ENCODE measurements around the gene SLC34A1.
"Not testable (repeated sequence)": the region's sequence is repeated elsewhere in the genome, so short reads cannot be mapped to it uniquely, and the experiment has no call there.

Gene SLC34A1, protein sequence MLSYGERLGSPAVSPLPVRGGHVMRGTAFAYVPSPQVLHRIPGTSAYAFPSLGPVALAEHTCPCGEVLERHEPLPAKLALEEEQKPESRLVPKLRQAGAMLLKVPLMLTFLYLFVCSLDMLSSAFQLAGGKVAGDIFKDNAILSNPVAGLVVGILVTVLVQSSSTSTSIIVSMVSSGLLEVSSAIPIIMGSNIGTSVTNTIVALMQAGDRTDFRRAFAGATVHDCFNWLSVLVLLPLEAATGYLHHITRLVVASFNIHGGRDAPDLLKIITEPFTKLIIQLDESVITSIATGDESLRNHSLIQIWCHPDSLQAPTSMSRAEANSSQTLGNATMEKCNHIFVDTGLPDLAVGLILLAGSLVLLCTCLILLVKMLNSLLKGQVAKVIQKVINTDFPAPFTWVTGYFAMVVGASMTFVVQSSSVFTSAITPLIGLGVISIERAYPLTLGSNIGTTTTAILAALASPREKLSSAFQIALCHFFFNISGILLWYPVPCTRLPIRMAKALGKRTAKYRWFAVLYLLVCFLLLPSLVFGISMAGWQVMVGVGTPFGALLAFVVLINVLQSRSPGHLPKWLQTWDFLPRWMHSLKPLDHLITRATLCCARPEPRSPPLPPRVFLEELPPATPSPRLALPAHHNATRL

DNA sequence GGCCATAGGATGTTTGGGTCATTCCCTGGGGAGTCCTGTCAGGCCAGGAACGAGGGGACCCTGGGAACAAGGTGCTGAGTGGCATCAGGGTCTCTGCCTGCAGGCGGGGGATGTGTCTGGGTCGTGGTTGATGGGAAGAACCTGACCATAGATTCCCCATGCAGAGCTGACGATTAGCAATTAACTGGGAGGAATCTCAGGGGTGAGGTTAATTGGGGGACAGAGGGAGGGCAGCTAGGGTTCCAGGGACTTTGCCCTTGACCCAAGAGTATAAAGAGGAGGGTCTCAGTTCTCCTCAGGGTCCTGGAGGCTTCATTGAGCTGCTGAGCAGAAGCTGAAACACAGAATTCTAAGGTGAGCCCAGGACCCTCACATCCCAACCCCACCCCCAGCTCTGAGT is at the start of gene SLC34A1:
TSS of gene SLC34A1 (plus strand) at position 301 of the 400 bp plus-strand sequence. CDS start 1,308 bp downstream, outside the sequence.
- no peak for DNase-seq (ENCODE audit: low spot score)

DNA sequence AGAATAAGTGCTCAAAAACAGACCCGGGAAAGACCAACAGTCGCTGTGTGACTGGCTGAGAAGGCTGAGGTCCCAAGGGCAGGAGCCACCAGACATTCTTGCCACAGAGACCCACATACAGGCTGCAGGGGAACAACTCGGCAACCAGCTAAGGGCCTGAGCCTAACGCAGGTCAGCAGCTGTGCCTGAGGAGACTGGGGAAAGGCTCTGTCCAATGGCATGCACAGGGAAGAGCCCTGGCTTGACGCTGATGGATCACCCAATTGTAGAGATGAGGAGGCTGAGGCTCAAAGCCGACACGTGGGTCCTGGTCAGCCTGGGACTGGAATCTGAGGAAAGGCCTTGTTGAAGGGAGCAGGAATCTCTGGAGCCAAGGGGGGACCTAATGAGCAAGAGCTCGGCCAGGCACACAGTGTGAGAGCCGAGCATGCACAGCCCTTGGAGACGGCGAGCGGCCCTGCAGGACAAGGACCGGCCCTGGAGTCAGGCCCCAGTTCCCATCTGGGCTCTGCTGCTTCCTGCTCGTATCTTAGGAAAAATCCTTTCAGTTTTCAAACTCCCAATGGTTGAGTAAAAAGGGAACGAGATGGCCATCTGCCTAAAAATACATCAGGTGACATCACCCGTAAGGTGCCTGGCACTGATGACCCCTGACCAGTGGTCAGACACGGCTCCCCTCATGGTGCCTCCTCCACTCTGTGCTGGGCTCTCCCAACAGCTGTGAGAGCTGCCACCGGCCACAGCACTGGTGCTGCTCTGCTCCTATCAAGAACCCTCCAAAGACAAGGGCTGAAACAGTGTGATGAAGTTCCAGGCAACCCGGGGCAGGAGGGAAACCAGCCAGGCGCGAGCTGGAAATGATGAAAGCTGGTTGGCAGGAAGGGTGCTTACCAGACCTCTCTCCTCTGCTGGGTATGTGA is 49.2 kb upstream of the SLC34A1 start:
- no peak for DNase-seq (ENCODE audit: low spot score)

- no peak for DNase-seq (ENCODE audit: low spot score)
These were observed 48.6 kb upstream of the SLC34A1 start for GRCh38 chr5:177335701-177336065.

DNA sequence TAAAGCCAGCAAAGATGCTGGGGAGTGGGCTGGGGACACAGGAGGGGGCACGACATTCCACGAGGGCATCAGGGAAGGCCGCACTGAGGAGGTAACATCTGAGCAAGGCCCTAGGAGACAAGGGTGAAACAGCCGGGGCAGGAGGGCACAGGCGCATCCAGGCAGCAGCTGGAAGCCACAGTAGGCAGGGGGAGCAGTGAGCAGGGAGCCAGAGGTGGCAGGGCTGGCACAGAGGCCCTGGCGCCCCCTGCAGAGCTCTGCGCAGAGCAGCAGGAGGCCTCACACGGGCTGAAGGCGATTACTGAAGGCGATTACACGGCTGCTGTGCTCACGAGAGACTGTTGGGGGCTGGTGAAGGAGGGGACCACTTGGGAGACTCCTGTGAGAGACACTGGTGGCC is 48.1 kb upstream of the SLC34A1 start:
- DNase-seq (ENCODE audit: low spot score): no peak

DNA sequence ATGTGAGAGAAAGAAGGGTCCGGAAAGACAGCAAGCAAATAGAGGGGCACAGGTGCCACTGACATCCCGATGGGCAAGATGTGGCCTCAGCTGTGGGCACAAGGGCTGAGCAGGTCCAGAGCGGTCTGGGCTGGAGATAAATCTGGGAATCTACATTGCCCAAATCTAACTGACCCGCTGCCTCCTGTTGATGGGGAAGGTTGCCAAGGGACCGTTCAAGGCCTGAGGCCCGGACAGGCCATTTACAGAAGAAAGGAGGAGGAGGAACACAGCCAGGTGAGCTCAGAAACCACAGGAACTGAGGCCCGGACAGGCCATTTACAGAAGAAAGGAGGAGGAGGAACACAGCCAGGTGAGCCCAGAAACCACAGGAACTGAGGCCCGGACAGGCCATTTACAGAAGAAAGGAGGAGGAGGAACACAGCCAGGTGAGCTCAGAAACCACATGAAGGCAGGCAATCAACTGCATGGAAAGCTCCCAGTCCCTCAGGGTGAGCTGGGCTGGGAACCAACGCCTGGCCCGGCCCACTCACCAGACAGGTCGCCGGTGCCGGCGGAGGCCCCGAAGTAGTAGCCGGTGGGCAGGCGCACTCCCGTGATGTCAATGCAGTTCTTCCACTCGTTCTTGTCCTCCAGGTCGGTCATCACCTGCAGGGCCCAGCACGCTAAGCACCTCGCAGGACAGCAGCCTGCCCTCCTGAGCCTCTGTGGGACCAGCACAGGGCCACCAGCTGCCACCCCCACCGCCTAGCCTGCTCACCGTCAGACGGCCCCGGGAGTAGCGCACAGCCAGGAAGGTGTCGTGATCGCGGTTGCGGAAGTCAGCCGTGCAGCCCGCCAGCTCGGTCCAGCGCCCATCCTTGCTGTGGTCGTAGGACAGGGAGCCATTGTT is 47.4 kb upstream of the SLC34A1 start:
- DNase-seq (ENCODE audit: low spot score): no peak

DNA sequence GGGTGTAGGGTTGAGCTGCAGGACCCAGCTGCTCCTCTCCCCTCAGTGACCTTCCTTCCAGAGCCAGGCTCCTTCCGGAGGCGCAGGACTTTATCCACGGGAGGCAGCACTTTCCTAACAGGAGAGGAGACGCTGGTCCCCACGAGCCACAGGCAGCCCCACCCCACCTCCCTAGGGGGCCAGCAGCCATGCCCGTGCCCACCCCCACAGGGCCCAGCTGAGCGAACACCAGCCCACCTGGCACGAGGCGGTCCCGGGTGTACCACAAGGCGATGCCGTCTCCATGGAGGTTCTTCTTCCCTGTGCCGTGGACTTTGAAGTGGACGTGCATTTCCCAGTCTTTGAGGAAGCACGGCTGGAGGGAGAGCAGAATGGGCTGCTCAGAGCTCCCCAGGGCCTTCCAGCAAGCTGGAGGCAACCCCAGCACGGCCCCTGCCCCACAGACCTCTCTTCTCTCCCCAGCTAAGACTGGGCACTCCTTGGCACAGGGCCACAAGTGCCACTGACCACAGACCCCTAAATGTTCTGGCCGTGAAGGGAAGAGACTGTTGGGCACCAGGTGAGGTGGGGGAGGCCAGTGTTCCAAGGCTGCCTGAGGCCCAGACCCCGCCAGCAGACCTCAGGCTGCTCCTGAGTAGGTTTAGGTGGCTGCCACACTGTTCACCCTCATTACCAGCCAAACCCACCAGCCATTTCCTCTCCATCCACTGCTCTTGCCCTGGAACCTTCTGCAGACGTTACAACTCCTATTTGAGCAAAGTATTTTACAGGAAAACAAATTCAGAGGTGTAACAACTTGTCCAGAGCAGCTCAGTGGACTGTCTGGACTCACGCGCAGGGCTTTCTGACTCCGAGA is 45.8 kb upstream of the SLC34A1 start:
- no peak for DNase-seq (ENCODE audit: low spot score)

DNA sequence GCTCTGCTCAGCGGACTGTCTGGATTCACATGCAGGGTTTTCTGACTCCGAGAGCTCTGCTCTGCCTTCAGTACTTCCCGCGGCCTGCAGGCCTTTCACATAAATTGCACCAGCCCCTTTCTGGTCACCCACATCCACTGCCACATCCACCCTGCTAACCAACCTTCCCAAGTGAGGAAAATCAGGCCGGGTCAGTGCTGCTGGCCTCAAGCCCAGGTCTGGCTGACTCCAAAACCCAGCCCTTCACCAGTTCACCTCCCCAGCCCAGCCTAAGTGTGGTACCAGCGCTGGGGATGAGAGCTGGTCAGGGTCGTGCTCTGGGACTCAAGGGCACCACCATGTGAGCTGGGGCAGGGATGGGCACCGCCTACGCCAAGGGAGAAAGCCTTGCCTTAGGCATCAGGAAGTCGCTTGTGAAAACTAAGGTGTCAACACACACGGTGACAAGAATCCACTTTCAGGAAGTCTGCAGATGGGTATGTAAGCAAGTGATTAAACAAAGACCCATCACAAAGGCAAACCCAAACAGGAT is 45.1 kb upstream of the SLC34A1 start:
- no peak for DNase-seq (ENCODE audit: low spot score)

- not testable (repeated sequence) for DNase-seq (ENCODE audit: low spot score)
These were observed 41.2 kb upstream of the SLC34A1 start for GRCh38 chr5:177343000-177343399.

GRCh38 chr5:177343777-177344176 is 40.5 kb upstream of the SLC34A1 start:
- no peak for DNase-seq (ENCODE audit: low spot score)

DNA sequence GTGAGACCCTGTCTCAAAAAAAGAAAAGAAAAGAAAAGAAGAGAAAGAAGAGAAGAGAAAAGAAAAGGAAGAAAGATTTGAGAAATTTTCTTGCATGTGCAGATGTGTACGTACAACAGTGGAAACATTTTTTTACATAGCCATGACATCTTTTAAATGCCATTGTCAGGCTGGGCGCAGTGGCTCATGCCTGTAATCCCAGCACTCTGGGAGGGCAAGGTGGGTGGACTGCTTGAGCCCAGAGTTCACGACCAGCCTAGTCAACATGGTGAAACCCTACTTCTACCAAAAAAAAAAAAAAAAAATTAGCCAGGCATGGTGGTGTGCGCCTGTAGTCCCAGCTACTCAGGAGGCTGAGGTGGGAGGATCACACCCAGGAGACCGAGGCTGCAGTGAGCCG is 39.3 kb upstream of the SLC34A1 start:
- DNase-seq (ENCODE audit: low spot score): no peak

- DNase-seq (ENCODE audit: low spot score): no peak
These were observed 37.4 kb upstream of the SLC34A1 start for GRCh38 chr5:177346820-177347219.

GRCh38 chr5:177347699-177348098 is 36.5 kb upstream of the SLC34A1 start:
- DNase-seq (ENCODE audit: low spot score): no peak

GRCh38 chr5:177349362-177349647 is 34.9 kb upstream of the SLC34A1 start:
- no peak for DNase-seq (ENCODE audit: low spot score)

GRCh38 chr5:177349762-177350161 is 34.5 kb upstream of the SLC34A1 start:
- no peak for DNase-seq (ENCODE audit: low spot score)

DNA sequence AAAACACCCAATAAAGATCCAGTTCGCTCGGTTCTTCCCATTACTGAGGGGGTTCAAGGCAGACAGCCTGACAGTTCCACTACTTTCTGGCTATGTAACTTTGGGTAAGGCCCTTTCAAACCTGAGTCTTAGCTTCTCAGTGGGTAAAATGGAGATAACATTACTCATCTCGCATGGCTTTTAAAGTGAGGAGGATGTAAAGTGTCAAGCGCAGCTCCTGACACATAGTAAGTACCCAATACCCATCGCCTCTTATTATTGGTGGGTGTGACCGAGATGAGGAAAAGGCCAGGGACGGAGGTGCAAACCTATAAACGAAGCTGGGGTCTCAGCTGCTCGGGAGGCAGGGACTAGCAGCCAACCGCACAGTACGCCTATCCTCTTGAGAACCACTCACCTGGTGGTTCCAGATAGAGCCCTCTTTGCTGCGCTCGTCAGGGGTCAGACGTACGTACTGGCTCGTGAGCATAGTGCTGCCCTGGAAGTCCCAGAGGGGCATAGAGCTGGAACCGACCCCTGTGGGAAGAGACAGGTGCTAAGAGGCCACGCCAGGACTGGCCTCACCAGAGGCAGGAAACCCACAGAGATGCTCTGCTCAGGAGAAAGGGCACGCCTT is 33.4 kb upstream of the SLC34A1 start:
- DNase-seq (ENCODE audit: low spot score): no peak

- peak; percentile 95 for DNase-seq (ENCODE audit: low spot score)
These were observed 32.6 kb upstream of the SLC34A1 start, which contains the start of gene LMAN2 for GRCh38 chr5:177351392-177352329. Gene LMAN2 (minus strand): TSS chr5:177351668. CDS start chr5:177351647, 21 bp downstream.

GRCh38 chr5:177353093-177353492 is 31.1 kb upstream of the SLC34A1 start:
- no peak for DNase-seq (ENCODE audit: low spot score)

GRCh38 chr5:177354256-177354655 is 30.0 kb upstream of the SLC34A1 start:
- no peak for DNase-seq (ENCODE audit: low spot score)

DNA sequence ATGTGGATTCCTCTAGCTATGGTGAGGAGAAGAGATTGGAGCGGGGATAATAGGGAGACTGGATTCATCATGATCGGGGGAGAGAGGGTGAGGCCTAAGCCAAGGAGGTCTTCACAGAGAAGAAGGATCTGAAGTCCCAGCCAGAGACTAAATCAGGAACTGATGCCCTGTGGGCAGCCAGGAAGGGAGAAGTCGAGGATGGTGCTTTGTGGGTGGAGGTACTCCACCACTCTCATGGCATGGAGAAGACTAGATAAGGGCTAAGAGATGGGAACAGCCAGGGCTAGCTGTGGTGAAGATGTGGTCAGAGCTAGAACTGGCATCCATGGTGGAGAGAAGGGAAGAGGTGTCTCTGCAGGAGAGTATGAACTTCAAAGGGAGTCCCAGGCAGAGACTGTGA is 29.5 kb upstream of the SLC34A1 start:
- no peak for DNase-seq (ENCODE audit: low spot score)

Data from globus pallidus (tissue), 1 donor.